ENCODE data around the gene C16orf86. TPM values are rescaled to one million over a fixed set of nuclear protein-coding genes. Genes with fewer than 3 reads are reported as not detected.

Gene C16orf86
- total RNA-seq, 1 donor from 2014 or later = 1.8 TPM

GRCh38 chr16:67701420-67701819 is 34.8 kb downstream of the C16orf86 start:
- no peaks in the 10 kb centered on the region for H3K27me3 Mint-ChIP-seq (ENCODE audit: unreplicated experiment)
- H3K27ac Mint-ChIP-seq (ENCODE audit: unreplicated experiment) = no peak overlapping the region
- peaks cover 14% of the 10 kb centered on the region for H3K36me3 Mint-ChIP-seq (ENCODE audit: low read depth, unreplicated experiment)
- no peak overlapping the region for H3K4me3 Mint-ChIP-seq (ENCODE audit: unreplicated experiment)
- peaks cover 20% of the 10 kb centered on the region for H3K4me1 Mint-ChIP-seq (ENCODE audit: unreplicated experiment)
- DNase-seq (ENCODE audit: low spot score) = no peak
- TF ChIP-seq CTCF (IDR thresholded peaks at IDR 0.05; ENCODE audit: unreplicated experiment) = no peak
- no peaks in the 10 kb centered on the region for H3K9me3 Mint-ChIP-seq (ENCODE audit: unreplicated experiment)

- Mint-ChIP-seq H3K27ac (ENCODE audit: unreplicated experiment) (no peak overlapping the region), H3K4me1 (ENCODE audit: unreplicated experiment) (peaks cover 16% of the 10 kb centered on the region), H3K36me3 (ENCODE audit: low read depth, unreplicated experiment) (peaks cover 14% of the 10 kb centered on the region), H3K27me3 (ENCODE audit: unreplicated experiment) (no peaks in the 10 kb centered on the region), H3K4me3 (ENCODE audit: unreplicated experiment) (no peak overlapping the region), H3K9me3 (ENCODE audit: unreplicated experiment) (no peaks in the 10 kb centered on the region)
- DNase-seq (ENCODE audit: low spot score) = no peak
- TF ChIP-seq CTCF (IDR thresholded peaks at IDR 0.05; ENCODE audit: unreplicated experiment) = no peak
Measured at GRCh38 chr16:67702130-67702529, 35.5 kb downstream of the C16orf86 start.

DNA sequence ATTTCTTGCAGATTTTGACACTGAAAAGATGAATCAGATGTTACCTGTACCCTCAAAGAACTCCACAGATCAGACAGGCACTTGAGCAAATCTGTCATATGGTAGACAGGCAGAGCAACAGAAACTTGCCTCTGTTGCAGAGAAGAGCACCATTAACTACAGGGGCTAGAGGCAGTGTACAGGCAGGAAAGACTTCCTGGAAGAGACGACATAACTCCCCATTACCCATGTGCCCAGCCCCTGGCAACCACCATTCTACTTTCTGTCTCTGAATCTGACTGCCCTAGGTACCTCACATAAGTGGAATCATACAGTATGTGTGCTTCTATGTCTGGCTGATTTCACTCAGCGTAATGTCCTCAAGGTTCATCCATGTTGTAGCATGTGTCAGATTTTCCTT is 37.0 kb downstream of the C16orf86 start:
- Mint-ChIP-seq H3K4me1 (ENCODE audit: unreplicated experiment) (peaks cover 7% of the 10 kb centered on the region), H3K27ac (ENCODE audit: unreplicated experiment) (no peak overlapping the region), H3K4me3 (ENCODE audit: unreplicated experiment) (no peak overlapping the region), H3K27me3 (ENCODE audit: unreplicated experiment) (no peaks in the 10 kb centered on the region), H3K36me3 (ENCODE audit: low read depth, unreplicated experiment) (peaks cover 3% of the 10 kb centered on the region), H3K9me3 (ENCODE audit: unreplicated experiment) (no peaks in the 10 kb centered on the region)
- DNase-seq (ENCODE audit: low spot score) = no peak
- TF ChIP-seq CTCF (IDR thresholded peaks at IDR 0.05; ENCODE audit: unreplicated experiment) = no peak

- H3K9me3 Mint-ChIP-seq (ENCODE audit: unreplicated experiment) = no peaks in the 10 kb centered on the region
- no peak for TF ChIP-seq CTCF (IDR thresholded peaks at IDR 0.05; ENCODE audit: unreplicated experiment)
- no peaks in the 10 kb centered on the region for H3K27me3 Mint-ChIP-seq (ENCODE audit: unreplicated experiment)
- H3K4me1 Mint-ChIP-seq (ENCODE audit: unreplicated experiment) = peaks cover 7% of the 10 kb centered on the region
- no peak for DNase-seq (ENCODE audit: low spot score)
- no peak overlapping the region for H3K4me3 Mint-ChIP-seq (ENCODE audit: unreplicated experiment)
- no peaks in the 10 kb centered on the region for H3K36me3 Mint-ChIP-seq (ENCODE audit: low read depth, unreplicated experiment)
- no peak overlapping the region for H3K27ac Mint-ChIP-seq (ENCODE audit: unreplicated experiment)
Measured at GRCh38 chr16:67704110-67704509, 37.5 kb downstream of the C16orf86 start.

DNA sequence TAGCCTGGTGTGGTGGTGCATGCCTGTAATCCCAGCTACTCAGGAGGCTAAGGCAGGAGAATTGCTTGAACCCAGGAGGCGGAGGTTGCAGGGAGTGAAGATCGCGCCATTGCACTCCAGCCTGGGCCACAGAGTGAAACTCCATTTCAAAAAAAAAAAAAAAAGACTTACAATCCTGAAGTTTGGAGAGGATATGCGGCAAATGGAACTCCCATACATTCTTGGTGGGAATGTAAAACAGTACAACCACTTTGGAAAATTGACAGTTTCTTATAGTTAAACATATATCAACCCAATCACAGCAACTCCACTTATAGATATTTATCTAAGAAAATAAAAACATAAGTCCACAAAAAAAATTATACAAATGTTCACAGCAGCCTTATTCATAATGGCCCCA is 40.6 kb downstream of the C16orf86 start:
- no peak overlapping the region for H3K27ac Mint-ChIP-seq (ENCODE audit: unreplicated experiment)
- peaks cover 7% of the 10 kb centered on the region for H3K4me1 Mint-ChIP-seq (ENCODE audit: unreplicated experiment)
- no peak for TF ChIP-seq CTCF (IDR thresholded peaks at IDR 0.05; ENCODE audit: unreplicated experiment)
- peaks cover 5% of the 10 kb centered on the region for H3K36me3 Mint-ChIP-seq (ENCODE audit: low read depth, unreplicated experiment)
- no peak overlapping the region for H3K4me3 Mint-ChIP-seq (ENCODE audit: unreplicated experiment)
- DNase-seq (ENCODE audit: low spot score) = no peak
- no peaks in the 10 kb centered on the region for H3K27me3 Mint-ChIP-seq (ENCODE audit: unreplicated experiment)
- H3K9me3 Mint-ChIP-seq (ENCODE audit: unreplicated experiment) = no peaks in the 10 kb centered on the region

Measured in endothelial cell (in vitro differentiated cells).